HG02981 (cell line): Measurements from ENCODE around the gene SGSM1.
"Not testable (repeated sequence)": the region's sequence is repeated elsewhere in the genome, so short reads cannot be mapped to it uniquely, and the experiment has no call there.

ENCODE experiments used
- ATAC-seq: cut with Tn5 transposase; IDR thresholded peaks from one replicate; pipeline ENCODE4 v1.9.1; 2021; ENCODE audit warnings: mild to moderate bottlenecking, moderate library complexity; ENCODE audit not compliant: unreplicated experiment

SGSM1 gene

GRCh38 chr22:24894220-24894975, 88.4 kb downstream of the SGSM1 start:
- no peak for ATAC-seq

DNA sequence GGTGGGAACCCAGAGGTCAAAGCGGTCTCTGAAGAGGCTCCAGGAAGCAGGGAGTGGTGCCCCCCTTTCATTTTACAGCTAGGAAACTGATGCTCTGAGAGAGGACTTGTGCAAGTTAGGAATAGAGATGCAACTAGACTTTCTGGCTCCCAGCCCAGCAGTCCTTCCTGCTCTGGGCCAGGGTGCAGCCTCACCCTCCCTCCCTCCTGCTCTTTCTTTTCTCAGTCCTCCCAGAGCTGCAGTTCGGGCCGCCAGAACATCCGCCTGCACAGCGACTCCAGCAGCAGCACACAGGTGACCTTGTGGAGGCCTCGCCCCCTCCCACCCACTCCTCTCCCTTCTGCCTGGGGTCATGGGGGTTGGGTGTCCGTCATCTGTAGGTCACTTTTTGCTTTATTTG, 89.0 kb downstream of the SGSM1 start:
- no peak for ATAC-seq

DNA sequence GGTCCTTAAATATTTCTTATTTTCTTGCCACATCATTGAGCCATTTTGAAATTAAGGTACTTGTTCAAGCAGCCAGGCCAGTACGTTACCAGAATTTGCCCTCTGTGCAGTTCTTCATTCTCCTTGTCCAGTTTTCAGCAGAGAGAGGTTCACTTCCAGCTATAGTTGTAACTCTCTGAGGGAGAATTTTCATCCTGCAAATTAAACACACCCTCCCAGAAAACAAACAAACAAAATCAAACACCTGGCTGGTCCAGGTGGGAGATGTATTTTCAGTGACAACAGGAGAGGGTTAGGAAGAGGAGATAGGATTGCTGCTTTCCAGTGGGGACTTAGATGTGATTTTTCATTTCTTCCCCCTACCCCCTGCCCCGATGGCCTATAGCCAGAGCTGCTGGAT, 95.4 kb downstream of the SGSM1 start:
- no peak for ATAC-seq

- ATAC-seq = no peak
Measured at GRCh38 chr22:24905909-24906308, 99.9 kb downstream of the SGSM1 start.

GRCh38 chr22:24907101-24907500, 101.1 kb downstream of the SGSM1 start:
- ATAC-seq = not testable (repeated sequence)

GRCh38 chr22:24920029-24920428, 114.0 kb downstream of the SGSM1 start:
- no peak for ATAC-seq

DNA sequence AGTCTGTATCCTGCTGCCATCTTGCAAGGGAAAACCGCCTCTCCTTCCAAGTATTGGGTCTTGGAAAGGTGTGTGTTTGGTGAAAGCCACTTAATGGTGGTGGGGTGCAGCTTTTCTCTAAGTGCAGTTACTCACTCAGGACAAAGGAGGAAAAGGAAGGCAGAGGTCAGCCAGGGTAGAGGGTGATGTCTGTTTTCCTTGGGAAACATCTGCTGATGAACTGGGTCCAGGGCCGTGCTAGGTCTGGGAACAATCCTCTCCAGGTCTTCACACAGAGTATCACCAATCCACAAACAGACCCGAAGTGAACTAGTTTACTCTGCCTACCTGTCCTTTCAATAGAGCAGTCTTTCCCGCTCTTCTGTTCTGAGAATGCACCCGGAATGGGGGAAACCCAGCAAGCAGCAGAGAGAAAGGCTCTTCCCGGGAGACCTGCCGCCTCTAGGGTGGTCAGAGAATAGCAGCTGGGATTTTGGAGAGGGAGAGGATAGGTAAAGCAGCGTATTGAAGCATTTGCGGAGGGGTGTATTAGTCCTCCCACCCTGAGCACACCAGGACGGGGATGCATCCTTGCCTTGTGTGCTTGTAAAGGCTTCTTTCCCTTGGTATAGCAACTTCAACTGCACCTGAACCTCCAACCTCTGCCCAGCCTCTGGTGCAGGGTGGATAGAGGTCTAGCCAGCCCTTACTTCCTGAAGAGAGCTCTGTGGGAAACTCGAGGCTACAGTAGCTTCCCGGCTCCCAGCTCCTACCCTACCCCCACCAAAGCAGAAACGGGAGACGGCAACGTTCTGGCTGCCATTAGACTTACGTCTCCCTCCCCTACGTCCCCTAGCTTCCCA, 119.8 kb downstream of the SGSM1 start:
- ATAC-seq = no peak

GRCh38 chr22:24926428-24926725, 120.4 kb downstream of the SGSM1 start:
- no peak for ATAC-seq

DNA sequence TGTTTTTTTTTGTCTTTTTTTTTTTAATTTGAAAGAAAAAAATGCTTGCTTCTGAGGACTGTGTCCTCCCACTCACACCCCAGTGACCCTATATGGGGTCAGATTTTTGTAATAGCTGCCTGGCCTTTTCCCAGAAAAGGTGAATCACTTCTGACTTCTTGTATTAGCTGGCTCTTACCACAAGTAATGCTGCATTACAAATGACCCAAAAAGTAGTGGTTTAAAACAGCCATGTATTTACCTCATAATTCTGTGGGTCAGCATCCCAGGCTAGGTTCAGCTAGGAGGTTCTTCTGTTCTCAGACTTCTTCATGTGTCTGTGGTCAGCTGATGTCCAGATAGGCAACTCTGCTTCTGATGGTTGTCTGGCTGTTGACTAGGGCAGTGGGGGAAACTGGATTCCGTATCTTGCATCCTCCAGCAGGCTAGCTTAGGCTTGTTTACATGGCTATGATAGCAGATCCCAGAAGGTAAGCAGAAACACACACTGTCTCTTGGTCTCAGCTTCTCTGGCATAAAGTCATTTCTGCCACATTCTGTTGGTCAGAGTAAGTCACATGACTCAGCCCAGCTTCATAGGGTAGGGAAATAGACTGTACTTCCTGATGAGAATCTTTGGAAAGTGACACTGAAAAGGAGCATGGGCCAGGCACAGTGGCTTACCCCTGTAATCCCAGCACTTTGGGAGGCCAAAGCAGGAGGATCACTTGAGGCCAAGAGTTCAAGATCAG, 121.0 kb downstream of the SGSM1 start:
- no peak for ATAC-seq

GRCh38 chr22:24928322-24928721, 122.3 kb downstream of the SGSM1 start:
- ATAC-seq = no peak

- no peak for ATAC-seq
Measured at GRCh38 chr22:24930678-24931077, 124.7 kb downstream of the SGSM1 start.

DNA sequence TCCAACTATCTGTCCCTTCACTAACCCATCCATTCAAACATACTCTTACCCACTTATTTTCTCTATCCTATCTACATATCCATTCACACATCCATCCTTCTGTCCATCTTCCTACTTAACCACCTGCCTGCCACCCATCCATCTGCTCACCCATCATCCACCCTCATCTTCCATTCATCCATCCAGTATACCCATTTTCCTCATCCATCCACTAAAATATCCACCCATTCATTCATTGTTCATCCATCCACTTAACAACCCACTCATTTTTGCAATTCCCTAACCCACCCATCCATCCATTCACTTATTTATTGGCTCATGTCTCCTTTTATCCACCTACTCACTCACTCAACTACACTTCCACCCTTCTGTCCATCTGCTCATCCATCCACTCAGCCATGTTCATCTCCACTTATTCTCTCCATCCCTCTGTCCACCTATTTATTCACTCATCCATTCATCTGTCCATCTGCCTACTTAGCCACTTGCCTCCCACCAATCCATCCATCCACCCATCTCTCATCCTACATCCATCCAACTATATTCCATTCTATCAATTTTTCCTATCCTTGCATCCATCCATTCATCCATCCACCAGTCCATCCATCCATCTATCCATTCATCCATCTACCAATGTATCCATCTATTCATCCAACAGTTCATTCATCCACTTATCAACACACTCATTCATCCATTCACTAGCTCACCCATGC, 129.9 kb downstream of the SGSM1 start:
- ATAC-seq = no peak

- no peak for ATAC-seq
Measured at GRCh38 chr22:24937114-24937513, 131.1 kb downstream of the SGSM1 start.

DNA sequence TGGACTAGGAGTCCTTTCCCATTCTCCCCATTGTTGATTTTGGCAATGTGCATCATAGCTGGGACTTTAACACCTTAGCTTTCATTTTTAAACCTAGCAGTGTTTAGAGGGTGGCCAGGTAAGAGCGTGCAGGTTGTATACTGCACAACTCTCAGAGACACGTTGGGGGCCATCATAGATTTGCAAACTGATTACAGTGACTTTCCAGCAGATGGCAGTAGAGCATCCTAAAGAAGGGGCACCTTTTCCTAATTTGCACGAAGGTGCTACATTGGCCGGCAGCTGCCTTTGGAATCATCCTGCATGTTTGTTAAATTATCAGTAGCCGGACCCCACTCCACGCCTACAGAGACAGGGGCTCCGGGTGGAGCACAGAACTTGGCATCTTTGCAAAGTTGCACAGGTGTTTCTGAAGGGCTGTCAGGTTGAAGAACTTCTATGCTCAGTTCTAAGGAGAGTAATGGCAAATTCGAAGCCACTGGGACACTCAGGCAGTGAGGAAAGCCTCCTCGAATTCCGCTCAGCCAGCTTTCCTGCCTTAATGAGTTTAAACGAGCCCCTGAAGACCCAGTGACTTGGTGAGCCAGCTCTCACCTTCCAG, 132.8 kb downstream of the SGSM1 start:
- ATAC-seq = no peak

- ATAC-seq = no peak
Measured at GRCh38 chr22:24942301-24942700, 136.3 kb downstream of the SGSM1 start.

DNA sequence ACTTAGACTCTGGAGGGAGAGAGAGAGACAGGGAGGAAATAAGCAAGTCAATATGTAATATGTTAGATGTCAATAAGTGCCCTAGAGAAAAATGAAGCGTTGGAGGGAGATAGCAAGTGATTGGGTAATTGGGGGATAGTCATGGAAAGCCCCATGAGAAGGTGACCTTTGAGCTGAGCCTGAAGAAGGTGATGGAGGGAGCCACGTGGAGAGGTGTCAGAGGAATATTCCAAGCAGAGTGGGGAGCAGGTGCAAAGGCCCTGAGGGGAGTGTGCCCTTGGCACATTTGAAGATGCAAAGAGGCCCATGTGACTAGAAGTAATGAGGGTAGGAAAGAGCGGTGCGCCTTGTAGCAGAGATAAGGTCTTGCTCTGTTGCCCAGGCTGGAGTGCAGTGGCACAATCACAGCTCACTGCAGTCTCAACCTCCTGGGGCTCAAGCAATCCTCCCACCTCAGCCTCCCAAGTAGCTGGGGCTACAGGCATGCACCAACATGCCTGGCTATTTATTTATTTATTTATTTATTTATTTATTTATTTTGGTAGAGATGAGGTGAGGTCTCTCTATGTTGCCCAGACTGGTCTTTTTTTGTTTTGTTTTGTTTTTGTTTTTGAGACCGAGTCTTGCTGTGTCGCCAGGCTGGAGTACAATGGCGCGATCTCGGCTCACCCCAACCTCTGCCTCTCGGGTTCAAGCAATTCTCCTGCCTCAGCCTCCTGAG, 138.4 kb downstream of the SGSM1 start:
- no peak for ATAC-seq

- ATAC-seq = no peak
Measured at GRCh38 chr22:24945430-24945829, 139.4 kb downstream of the SGSM1 start.

- no peak for ATAC-seq
Measured at GRCh38 chr22:24947383-24947782, 141.4 kb downstream of the SGSM1 start.

DNA sequence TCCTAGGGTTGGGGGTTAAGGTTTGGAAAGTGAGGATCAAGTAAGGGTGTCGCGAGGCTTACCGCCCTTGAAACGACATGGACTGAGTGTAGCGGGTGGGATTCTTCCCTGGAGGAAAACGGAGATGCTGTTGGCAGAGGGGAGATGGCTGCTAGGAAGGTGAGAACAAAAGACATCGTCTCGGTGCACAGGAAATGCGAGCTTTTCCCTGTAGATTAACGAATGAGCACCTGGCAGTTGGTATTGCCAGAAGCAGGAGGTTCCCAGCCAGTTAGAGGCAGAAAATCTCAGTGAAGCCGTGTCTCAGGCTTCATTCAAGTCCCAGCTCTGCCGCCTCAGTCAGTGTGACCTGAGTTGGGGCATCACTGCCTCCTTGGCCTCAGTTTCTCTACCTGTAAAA, 141.9 kb downstream of the SGSM1 start:
- no peak for ATAC-seq
